Upper lobe of left lung (tissue), 4 donors: ENCODE results near the gene NPHP4.

ENCODE experiments used
- EP300 ChIP-seq, 4 donors: sonication (generic); formaldehyde crosslinking; IDR thresholded peaks; one replicate each; pipeline ENCODE4 v1.5.1; 2017; ENCODE audit warnings: antibody characterized with exemption in 4 of 4, control low read depth in 2 of 4
- POLR2A ChIP-seq, 4 donors: fragments of 450-650 bp; IDR thresholded peaks; one replicate each; pipeline ENCODE4 v1.5.1; 2016 to 2017; ENCODE audit warnings: antibody characterized with exemption in 4 of 4, mild to moderate bottlenecking in 2 of 4
- POLR2AphosphoS5 ChIP-seq, 2 donors: sonication (generic); formaldehyde crosslinking; IDR thresholded peaks; one replicate each; pipeline ENCODE4 v1.5.1; 2017; ENCODE audit warnings: antibody characterized with exemption in 2 of 2
- TF ChIP-seq, protein P1 (sequence below), 6 experiments: fragments of 450-650 bp in 4 of 6; fragments of 200-600 bp in 2 of 6; sonication (generic) in 2 of 6; IDR thresholded peaks; one replicate each; pipeline ENCODE4 v1.5.1; 2016 to 2019; ENCODE audit warnings: antibody characterized with exemption in 6 of 6

- TF ChIP-seq, protein P1, sequence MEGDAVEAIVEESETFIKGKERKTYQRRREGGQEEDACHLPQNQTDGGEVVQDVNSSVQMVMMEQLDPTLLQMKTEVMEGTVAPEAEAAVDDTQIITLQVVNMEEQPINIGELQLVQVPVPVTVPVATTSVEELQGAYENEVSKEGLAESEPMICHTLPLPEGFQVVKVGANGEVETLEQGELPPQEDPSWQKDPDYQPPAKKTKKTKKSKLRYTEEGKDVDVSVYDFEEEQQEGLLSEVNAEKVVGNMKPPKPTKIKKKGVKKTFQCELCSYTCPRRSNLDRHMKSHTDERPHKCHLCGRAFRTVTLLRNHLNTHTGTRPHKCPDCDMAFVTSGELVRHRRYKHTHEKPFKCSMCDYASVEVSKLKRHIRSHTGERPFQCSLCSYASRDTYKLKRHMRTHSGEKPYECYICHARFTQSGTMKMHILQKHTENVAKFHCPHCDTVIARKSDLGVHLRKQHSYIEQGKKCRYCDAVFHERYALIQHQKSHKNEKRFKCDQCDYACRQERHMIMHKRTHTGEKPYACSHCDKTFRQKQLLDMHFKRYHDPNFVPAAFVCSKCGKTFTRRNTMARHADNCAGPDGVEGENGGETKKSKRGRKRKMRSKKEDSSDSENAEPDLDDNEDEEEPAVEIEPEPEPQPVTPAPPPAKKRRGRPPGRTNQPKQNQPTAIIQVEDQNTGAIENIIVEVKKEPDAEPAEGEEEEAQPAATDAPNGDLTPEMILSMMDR (IDR thresholded peaks at IDR 0.05) = no peak
- TF ChIP-seq POLR2A (IDR thresholded peaks at IDR 0.05) (no peak), POLR2AphosphoS5 (IDR thresholded peaks at IDR 0.05) (no peak), EP300 (IDR thresholded peaks at IDR 0.05) (no peak)
These were observed 74.0 kb downstream of the NPHP4 start for GRCh38 chr1:5918275-5918649.
